ENCODE measurements around the gene RARA.

DNA sequence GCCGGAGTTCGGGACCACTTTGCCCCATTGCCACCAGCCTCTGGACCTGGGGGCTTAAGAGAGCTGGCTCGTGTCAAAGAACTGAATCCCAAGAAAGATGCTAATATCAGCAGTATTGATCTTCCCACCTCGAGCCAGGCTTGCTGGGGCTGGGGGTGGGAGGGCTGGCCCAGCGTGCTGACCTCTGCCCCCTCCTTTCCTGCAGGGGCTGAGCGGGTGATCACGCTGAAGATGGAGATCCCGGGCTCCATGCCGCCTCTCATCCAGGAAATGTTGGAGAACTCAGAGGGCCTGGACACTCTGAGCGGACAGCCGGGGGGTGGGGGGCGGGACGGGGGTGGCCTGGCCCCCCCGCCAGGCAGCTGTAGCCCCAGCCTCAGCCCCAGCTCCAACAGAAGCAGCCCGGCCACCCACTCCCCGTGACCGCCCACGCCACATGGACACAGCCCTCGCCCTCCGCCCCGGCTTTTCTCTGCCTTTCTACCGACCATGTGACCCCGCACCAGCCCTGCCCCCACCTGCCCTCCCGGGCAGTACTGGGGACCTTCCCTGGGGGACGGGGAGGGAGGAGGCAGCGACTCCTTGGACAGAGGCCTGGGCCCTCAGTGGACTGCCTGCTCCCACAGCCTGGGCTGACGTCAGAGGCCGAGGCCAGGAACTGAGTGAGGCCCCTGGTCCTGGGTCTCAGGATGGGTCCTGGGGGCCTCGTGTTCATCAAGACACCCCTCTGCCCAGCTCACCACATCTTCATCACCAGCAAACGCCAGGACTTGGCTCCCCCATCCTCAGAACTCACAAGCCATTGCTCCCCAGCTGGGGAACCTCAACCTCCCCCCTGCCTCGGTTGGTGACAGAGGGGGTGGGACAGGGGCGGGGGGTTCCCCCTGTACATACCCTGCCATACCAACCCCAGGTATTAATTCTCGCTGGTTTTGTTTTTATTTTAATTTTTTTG lies 47.1 kb downstream of the RARA start:
- TF ChIP-seq, protein P1, sequence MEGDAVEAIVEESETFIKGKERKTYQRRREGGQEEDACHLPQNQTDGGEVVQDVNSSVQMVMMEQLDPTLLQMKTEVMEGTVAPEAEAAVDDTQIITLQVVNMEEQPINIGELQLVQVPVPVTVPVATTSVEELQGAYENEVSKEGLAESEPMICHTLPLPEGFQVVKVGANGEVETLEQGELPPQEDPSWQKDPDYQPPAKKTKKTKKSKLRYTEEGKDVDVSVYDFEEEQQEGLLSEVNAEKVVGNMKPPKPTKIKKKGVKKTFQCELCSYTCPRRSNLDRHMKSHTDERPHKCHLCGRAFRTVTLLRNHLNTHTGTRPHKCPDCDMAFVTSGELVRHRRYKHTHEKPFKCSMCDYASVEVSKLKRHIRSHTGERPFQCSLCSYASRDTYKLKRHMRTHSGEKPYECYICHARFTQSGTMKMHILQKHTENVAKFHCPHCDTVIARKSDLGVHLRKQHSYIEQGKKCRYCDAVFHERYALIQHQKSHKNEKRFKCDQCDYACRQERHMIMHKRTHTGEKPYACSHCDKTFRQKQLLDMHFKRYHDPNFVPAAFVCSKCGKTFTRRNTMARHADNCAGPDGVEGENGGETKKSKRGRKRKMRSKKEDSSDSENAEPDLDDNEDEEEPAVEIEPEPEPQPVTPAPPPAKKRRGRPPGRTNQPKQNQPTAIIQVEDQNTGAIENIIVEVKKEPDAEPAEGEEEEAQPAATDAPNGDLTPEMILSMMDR (IDR thresholded peaks at IDR 0.05): no peak
- no peak for TF ChIP-seq POLR2A (IDR thresholded peaks at IDR 0.05)
